ENCODE measurements around the gene KMO. TPM values are rescaled to one million over a fixed set of nuclear protein-coding genes. Genes with fewer than 3 reads are reported as not detected.

KMO gene
- total RNA-seq, 2 donors from 2014 or later: 0.35 to 0.37 TPM

- no peak overlapping the region for H3K4me3 ChIP-seq
Observed at GRCh38 chr1:241631674-241632073, 99.5 kb downstream of the KMO start.

DNA sequence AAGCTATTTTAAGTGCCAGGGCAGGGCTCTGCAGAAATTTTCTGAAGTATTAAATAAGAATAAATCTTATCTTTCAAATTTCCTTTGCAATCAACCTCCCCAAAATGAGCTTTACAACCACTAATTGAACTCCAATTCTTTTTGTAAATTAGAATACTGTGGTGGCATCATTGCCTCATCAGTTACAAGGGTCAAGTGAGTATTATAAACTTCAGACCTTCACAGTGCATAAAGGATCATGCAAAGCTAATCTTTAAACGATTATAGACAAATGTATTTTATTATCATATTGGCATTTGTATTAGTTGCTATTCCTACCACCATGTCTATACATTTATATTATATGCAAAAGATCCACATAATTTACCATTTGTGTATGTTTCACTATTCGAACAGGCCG lies 100.8 kb downstream of the KMO start:
- Histone ChIP-seq H3K27ac (no peak overlapping the region), H3K36me3 (no peaks in the 10 kb centered on the region)

More at GRCh38 chr1:241631674-241632073, 99.5 kb downstream of the KMO start:
- no peaks in the 10 kb centered on the region for H3K9me3 ChIP-seq
- H3K36me3 ChIP-seq: no peaks in the 10 kb centered on the region
- TF ChIP-seq CTCF (IDR thresholded peaks at IDR 0.05): no peak
- H3K4me1 ChIP-seq: no peaks in the 10 kb centered on the region
- H3K27me3 ChIP-seq: no peaks in the 10 kb centered on the region
- no peak overlapping the region for H3K27ac ChIP-seq
- DNase-seq (ENCODE audit: low spot score): no peak

GRCh38 chr1:241635556-241636152 lies 103.5 kb downstream of the KMO start:
- Histone ChIP-seq H3K27ac (no peak overlapping the region), H3K4me3 (no peak overlapping the region), H3K36me3 (no peaks in the 10 kb centered on the region), H3K4me1 (peaks cover 0 to 10% of the 10 kb centered on the region in 2 donors), H3K9me3 (no peaks in the 10 kb centered on the region), H3K27me3 (no peaks in the 10 kb centered on the region)
- no peak for TF ChIP-seq CTCF (IDR thresholded peaks at IDR 0.05)
- DNase-seq (ENCODE audit: low spot score): no peak

More for the DNA sequence above, 100.8 kb downstream of the KMO start:
- no peak for DNase-seq (ENCODE audit: low spot score)
- H3K4me1 ChIP-seq: peaks cover 0 to under 1% of the 10 kb centered on the region in 2 donors
- H3K9me3 ChIP-seq: no peaks in the 10 kb centered on the region
- no peak overlapping the region for H3K4me3 ChIP-seq
- no peaks in the 10 kb centered on the region for H3K27me3 ChIP-seq
- TF ChIP-seq CTCF (IDR thresholded peaks at IDR 0.05): no peak

- no peaks in the 10 kb centered on the region for H3K27me3 ChIP-seq
- no peak for TF ChIP-seq CTCF (IDR thresholded peaks at IDR 0.05)
- H3K27ac ChIP-seq: no peak overlapping the region
- H3K36me3 ChIP-seq: no peaks in the 10 kb centered on the region
- peaks cover 0 to 10% of the 10 kb centered on the region in 2 donors for H3K4me1 ChIP-seq
- no peak for DNase-seq (ENCODE audit: low spot score)
- no peaks in the 10 kb centered on the region for H3K9me3 ChIP-seq
- no peak overlapping the region for H3K4me3 ChIP-seq
Observed at GRCh38 chr1:241636291-241636690, 104.1 kb downstream of the KMO start.

DNA sequence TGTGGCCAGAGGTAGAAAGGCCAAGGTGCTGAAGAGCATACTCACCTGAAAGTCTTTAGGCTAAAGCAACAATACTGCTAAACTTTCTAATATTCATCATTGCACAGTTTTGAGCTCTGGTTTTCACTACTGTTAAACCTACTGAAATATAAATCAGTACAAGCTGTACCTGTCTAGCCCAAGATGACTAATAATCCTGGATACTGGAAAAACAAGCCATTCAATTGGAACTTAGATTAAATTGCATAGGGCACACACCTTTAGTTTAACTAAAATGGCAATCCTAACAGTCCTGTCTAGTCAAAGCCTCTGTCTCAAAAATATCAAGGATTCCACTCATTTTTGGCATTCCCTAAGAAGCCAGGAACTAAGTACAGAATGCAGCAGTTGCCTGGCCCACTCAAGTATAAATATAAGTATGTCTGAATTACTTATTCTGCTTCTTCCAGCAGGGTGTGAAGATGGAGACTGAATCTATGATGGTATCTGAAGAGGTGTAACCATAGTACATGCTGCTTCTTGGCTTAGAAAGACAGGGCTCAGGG lies 104.9 kb downstream of the KMO start:
- H3K36me3 ChIP-seq: no peaks in the 10 kb centered on the region
- H3K9me3 ChIP-seq: no peaks in the 10 kb centered on the region
- DNase-seq (ENCODE audit: low spot score): no peak
- no peak overlapping the region for H3K27ac ChIP-seq
- no peak for TF ChIP-seq CTCF (IDR thresholded peaks at IDR 0.05)
- H3K27me3 ChIP-seq: no peaks in the 10 kb centered on the region
- H3K4me3 ChIP-seq: no peak overlapping the region
- peaks cover 0 to 10% of the 10 kb centered on the region in 2 donors for H3K4me1 ChIP-seq

DNA sequence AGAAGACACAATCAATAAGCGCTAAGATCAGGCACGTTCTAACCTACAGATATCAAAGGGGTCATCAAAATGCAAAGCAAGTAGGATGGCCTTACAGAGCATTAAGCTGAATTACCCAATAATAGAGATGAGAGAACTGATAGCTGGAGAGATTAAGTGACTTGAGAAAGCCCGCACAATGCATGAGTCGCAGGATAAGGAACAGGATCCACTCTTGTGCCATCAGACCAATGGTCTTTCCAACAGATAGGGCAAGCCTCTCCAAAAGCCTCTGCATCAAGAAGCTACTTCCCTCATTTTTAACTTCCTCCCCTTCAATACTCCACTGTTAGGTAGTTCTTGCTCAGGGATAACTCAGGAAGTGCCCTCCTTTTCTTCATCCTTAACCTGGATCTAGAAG lies 105.4 kb downstream of the KMO start:
- Histone ChIP-seq H3K27me3 (no peaks in the 10 kb centered on the region), H3K9me3 (no peaks in the 10 kb centered on the region), H3K4me3 (no peak overlapping the region), H3K27ac (no peak overlapping the region), H3K4me1 (peaks cover 0 to 10% of the 10 kb centered on the region in 2 donors), H3K36me3 (no peaks in the 10 kb centered on the region)
- TF ChIP-seq CTCF (IDR thresholded peaks at IDR 0.05): no peak
- DNase-seq (ENCODE audit: low spot score): no peak

Measured in right atrium auricular region (tissue), 2 donors.